Large intestine (tissue), 3 donors: ENCODE data around the gene FIS1. TPM values are rescaled to one million over a fixed set of nuclear protein-coding genes. Genes with fewer than 3 reads are reported as not detected.
"Not testable (repeated sequence)": the region's sequence is repeated elsewhere in the genome, so short reads cannot be mapped to it uniquely, and the experiment has no call there.

ENCODE experiments used
- DNase-seq, 2 donors: peaks; one replicate each; pipeline versions ENCODE4 v3.0.0 to v3.0.0-alpha.2; 2013
- H3K27ac ChIP-seq: one replicate; pipeline ENCODE4 v1.5.1; 2013; ENCODE audit warnings: low read length
- H3K27me3 ChIP-seq: 2 replicates; pipeline ENCODE4 v1.6.1; 2013; ENCODE audit warnings: low read length; ENCODE audit not compliant: control insufficient read depth, insufficient read depth
- H3K36me3 ChIP-seq: 2 replicates; pipeline ENCODE4 v1.6.1; 2013; ENCODE audit warnings: low read length; ENCODE audit not compliant: control insufficient read depth, insufficient read depth
- H3K4me1 ChIP-seq: one replicate; pipeline ENCODE4 v1.6.1; 2013; ENCODE audit warnings: low read length; ENCODE audit not compliant: control insufficient read depth, insufficient read depth
- H3K4me3 ChIP-seq: one replicate; pipeline ENCODE4 v1.5.1; 2013; ENCODE audit warnings: low read length
- H3K9me3 ChIP-seq: one replicate; pipeline ENCODE4 v1.6.1; 2013; ENCODE audit warnings: mild to moderate bottlenecking, low read depth, low read length, moderate library complexity; ENCODE audit not compliant: control insufficient read depth
- WGBS: methylation state at CpG from one replicate; pipeline ENCODE4 v1.1.5; 2013; ENCODE audit warnings: low lambda C conversion rate; ENCODE audit not compliant: insufficient coverage; 5-methylcytosine and 5-hydroxymethylcytosine counted together
- polyA plus RNA-seq: library from polyadenylated mRNA; unstranded; fragments of 120-200 nt; gene quantifications from one replicate; pipeline ENCODE4 v1.2.1, GENCODE V29; 2013

FIS1 gene
- polyA plus RNA-seq, 1 donor = 142 TPM

DNA sequence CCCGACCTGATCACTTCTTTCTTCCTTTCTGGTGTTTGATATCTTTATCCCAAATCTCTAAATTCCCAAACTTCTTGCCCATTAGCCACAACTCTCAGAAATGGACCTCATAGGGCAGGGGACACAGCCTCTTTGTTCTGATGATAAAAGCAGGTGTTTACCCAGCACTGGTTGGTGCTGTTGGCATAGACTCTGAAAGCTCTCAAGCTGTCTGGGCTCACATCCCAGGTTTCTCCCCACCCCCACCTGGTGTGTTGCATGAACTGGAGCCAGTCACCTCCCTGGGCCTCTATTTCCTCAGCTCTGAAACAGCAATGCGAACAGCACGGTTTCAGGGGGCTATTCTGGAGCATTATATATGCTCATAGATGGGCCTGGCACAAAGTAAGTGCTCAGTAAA, 41.0 kb upstream of the FIS1 start:
- H3K27ac ChIP-seq, H3K4me1 ChIP-seq, DNase-seq, H3K4me3 ChIP-seq, H3K9me3 ChIP-seq, H3K36me3 ChIP-seq: not testable (repeated sequence)
- WGBS = 80% methylated on average over 1 of the region's 3 CpGs
- peaks cover 10% of the 10 kb centered on the region for H3K27me3 ChIP-seq

DNA sequence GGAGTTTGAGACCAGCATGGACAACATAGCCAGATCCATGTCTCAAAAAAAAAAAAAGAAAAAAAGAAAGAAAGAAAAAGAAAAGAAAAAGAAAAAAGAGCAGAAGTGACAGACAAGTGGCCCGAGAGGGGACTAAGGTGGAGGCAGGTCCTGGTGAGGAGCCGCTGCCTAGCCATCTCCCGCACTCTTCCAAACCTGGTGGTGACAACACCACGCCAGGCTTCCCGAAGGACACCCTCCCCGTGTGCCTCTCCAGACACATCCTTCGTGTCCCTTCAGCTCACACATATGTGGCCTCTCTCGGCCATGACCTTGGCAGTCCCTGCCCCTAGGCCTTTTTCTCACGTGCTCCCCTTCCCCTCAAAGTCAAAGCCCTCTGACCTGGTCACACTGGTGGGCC, 40.3 kb upstream of the FIS1 start:
- Histone ChIP-seq H3K4me1 (peaks cover 2% of the 10 kb centered on the region), H3K27ac (no peak overlapping the region), H3K36me3 (no peaks in the 10 kb centered on the region), H3K4me3 (no peak overlapping the region), H3K9me3 (no peaks in the 10 kb centered on the region), H3K27me3 (peaks cover 7% of the 10 kb centered on the region)
- WGBS = no CpG with 5 or more reads among the region's 9 CpGs
- no peak for DNase-seq

DNA sequence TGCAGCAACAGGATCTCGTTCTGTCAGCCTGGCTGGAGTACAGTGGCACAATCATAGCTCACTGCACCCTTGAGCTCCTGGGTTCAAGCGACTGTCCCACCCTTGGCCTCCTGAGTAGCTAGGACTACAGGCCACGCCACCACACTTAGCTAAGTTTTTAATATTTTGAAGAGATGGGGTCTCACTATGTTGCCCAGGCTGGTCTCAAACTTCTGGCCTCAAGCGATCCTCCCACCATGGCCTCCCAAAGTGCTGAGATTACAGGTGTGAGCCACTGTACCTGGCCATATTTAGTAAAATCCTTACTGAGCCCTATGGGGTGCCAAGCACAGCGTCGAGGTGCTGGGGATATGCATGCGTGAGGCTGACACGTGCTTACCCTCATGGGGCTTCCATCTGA, 36.0 kb upstream of the FIS1 start:
- not testable (repeated sequence) for H3K9me3 ChIP-seq, H3K4me1 ChIP-seq, DNase-seq, H3K27ac ChIP-seq, H3K36me3 ChIP-seq, H3K27me3 ChIP-seq, H3K4me3 ChIP-seq
- no CpG with 5 or more reads among the region's 8 CpGs for WGBS

DNA sequence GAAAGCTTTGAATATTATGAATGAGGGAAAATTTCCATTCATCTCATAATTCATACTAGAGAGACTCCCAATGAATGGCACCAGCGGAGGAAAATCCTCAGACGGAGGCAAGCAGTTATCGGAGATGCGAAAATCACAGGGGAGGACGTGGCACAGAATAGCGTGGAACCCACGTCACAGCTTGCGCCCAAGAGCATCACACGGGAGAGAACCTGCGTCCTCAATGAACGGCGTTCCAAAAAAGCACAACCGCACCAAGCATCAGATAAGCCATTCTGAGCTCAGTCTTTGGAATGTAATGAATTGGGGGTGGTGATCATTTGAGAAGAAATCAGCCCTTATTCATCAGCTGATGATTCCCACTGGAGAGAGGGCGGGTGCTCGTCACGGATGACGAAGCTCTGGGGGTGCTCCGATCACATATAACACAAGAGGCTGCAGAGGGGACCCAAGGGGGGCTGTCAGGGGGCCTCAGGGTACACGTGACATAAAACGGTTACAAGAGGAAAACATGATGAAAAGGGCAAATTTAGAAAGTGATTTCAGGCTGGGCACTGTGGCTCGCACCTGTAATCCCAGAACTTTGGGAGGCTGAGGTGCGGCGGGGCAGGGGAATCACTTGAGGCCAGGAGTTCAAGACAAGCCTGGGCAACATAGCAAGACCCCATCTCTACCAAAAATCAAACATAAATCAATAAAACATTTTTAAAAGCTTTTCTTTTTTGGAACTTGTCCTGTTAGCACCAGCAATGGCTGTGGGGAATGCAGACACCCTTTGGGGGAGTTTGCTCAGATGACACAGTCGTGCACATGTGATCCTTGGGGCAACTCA, 33.8 kb upstream of the FIS1 start:
- H3K36me3 ChIP-seq = no peaks in the 10 kb centered on the region
- WGBS = no CpG with 5 or more reads among the region's 24 CpGs
- peaks cover 2% of the 10 kb centered on the region for H3K4me1 ChIP-seq
- H3K27me3 ChIP-seq = no peaks in the 10 kb centered on the region
- DNase-seq = no peak
- no peak overlapping the region for H3K27ac ChIP-seq
- H3K4me3 ChIP-seq = no peak overlapping the region
- H3K9me3 ChIP-seq = no peaks in the 10 kb centered on the region

DNA sequence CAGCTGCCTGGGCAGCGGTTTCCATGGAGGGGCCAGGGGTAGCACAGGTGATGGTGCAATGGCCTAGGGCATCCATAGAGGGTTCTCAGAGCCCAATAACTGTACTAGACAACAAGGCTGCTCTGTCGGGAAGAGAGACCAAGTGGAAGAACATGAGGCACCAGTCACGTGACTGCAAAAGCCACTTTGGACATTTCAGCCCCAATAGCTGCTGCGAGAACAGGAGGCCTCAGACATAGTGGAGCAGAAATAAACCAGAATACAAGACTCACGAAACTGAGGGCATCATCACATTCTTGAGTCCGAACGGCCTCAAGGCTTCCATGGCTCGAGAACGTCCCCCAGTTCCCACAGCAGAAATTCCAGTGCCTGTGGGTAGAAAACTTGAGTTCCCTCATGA, 32.3 kb upstream of the FIS1 start:
- Histone ChIP-seq H3K4me1 (no peaks in the 10 kb centered on the region), H3K4me3 (no peak overlapping the region), H3K36me3 (no peaks in the 10 kb centered on the region), H3K27me3 (no peaks in the 10 kb centered on the region), H3K27ac (no peak overlapping the region), H3K9me3 (no peaks in the 10 kb centered on the region)
- WGBS = 0% methylated on average over 1 of the region's 9 CpGs
- DNase-seq = no peak

DNA sequence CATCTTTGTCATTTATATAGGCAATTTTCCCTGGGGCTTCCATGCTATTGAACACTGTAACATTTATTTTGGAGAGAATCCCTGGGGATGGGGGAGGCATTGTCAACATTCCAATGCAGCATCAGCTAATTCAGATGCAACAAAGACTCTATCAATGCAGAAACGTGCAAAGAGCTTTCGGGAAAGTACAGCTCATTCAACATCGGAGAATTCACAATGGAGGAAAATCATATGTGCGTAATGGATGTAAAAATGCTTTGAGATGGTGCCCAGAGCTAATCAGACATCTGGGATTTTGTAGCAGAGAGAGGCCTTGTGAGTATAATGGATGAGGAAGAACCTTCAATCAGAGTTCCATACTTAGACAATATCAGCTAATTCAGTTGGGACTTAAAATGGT, 28.3 kb upstream of the FIS1 start:
- H3K9me3 ChIP-seq = no peaks in the 10 kb centered on the region
- H3K27ac ChIP-seq = no peak overlapping the region
- no peaks in the 10 kb centered on the region for H3K27me3 ChIP-seq
- no peak for DNase-seq
- H3K4me1 ChIP-seq = no peaks in the 10 kb centered on the region
- WGBS = no CpG with 5 or more reads among the region's 4 CpGs
- no peak overlapping the region for H3K4me3 ChIP-seq
- H3K36me3 ChIP-seq = no peaks in the 10 kb centered on the region

DNA sequence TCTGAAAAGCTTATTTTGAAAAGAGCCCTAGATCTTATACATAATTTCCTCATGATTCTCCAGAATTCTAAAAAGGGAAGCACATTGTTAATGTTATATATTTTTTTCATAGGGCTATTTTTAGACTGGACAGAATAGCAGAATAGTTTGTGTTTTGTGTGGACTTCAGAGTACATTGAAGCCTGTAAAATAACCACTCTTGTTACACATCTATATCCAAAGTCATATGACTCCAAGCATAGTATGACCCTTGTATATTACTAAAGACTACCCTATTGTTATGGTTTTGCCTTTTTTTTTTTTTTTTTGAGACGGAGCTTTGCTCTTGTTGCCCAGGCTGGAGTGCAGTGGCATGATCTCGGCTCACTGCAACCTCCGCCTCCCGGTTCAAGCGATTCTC, 26.1 kb upstream of the FIS1 start:
- no peak for DNase-seq
- no CpG with 5 or more reads among the region's 5 CpGs for WGBS
- no peak overlapping the region for H3K27ac ChIP-seq
- H3K9me3 ChIP-seq = no peaks in the 10 kb centered on the region
- no peaks in the 10 kb centered on the region for H3K36me3 ChIP-seq
- H3K4me1 ChIP-seq = no peaks in the 10 kb centered on the region
- H3K4me3 ChIP-seq = no peak overlapping the region
- H3K27me3 ChIP-seq = peaks cover 2% of the 10 kb centered on the region

- WGBS = 80% methylated on average over 6 of the region's 21 CpGs
- H3K36me3 ChIP-seq = no peaks in the 10 kb centered on the region
These were observed 24.8 kb upstream of the FIS1 start for GRCh38 chr7:101269664-101270063.

GRCh38 chr7:101265622-101266516, 21.0 kb upstream of the FIS1 start:
- no peak overlapping the region for H3K27ac ChIP-seq
- H3K4me3 ChIP-seq = no peak overlapping the region
- WGBS = 70% methylated on average over 2 of the region's 17 CpGs
- peaks cover 2% of the 10 kb centered on the region for H3K27me3 ChIP-seq
- no peaks in the 10 kb centered on the region for H3K9me3 ChIP-seq
- H3K4me1 ChIP-seq = no peaks in the 10 kb centered on the region
- no peak for DNase-seq
- H3K36me3 ChIP-seq = no peaks in the 10 kb centered on the region

More at GRCh38 chr7:101269664-101270063, 24.8 kb upstream of the FIS1 start:
- peaks cover 2% of the 10 kb centered on the region for H3K27me3 ChIP-seq
- DNase-seq = no peak
- H3K4me1 ChIP-seq = no peaks in the 10 kb centered on the region
- no peaks in the 10 kb centered on the region for H3K9me3 ChIP-seq
- no peak overlapping the region for H3K27ac ChIP-seq
- H3K4me3 ChIP-seq = no peak overlapping the region

- H3K27me3 ChIP-seq, H3K27ac ChIP-seq, DNase-seq, H3K9me3 ChIP-seq, H3K4me3 ChIP-seq, H3K4me1 ChIP-seq, H3K36me3 ChIP-seq: not testable (repeated sequence)
- 79% methylated on average over 3 of the region's 6 CpGs for WGBS
These were observed 19.3 kb upstream of the FIS1 start for GRCh38 chr7:101264102-101264706.
